SJCRH30 (cell line): ENCODE results near the gene SPINT2. TPM values are rescaled to one million over a fixed set of nuclear protein-coding genes. Genes with fewer than 3 reads are reported as not detected.
A peak's percentile ranks its signal among the peaks of the same experiment; 100 is the strongest.

Source experiments
- DNase-seq, 2 experiments: peaks; one replicate each; pipeline ENCODE4 v3.0.0-alpha.2; 2015 to 2020
- H3K27ac ChIP-seq: fragments of 250-450 bp; sonication (Bioruptor Pico); 2 replicates; pipeline ENCODE4 v1.5.1; 2020; ENCODE audit warnings: mild to moderate bottlenecking, moderate library complexity
- H3K27me3 ChIP-seq: fragments of 250-450 bp; sonication (Bioruptor Pico); 2 replicates; pipeline ENCODE4 v1.5.1; 2020; ENCODE audit warnings: mild to moderate bottlenecking, moderate library complexity
- H3K36me3 ChIP-seq: fragments of 250-450 bp; sonication (Bioruptor Pico); 2 replicates; pipeline ENCODE4 v1.5.1; 2020; ENCODE audit warnings: mild to moderate bottlenecking, moderate library complexity
- H3K4me1 ChIP-seq: fragments of 250-450 bp; sonication (Bioruptor Pico); 2 replicates; pipeline ENCODE4 v1.5.1; 2020; ENCODE audit warnings: mild to moderate bottlenecking, moderate library complexity
- H3K4me3 ChIP-seq: fragments of 250-450 bp; sonication (Bioruptor Pico); 2 replicates; pipeline ENCODE4 v1.5.1; 2020; ENCODE audit warnings: mild to moderate bottlenecking, moderate library complexity
- H3K9me3 ChIP-seq: fragments of 250-450 bp; sonication (Bioruptor Pico); replicated peaks from 2 replicates; pipeline ENCODE4 v1.5.1; 2020; ENCODE audit warnings: mild to moderate bottlenecking, moderate library complexity
- total RNA-seq: library from RNA; depleted of rRNA; stranded (reverse); fragments of >200 nt; shearing (Covaris generic); gene quantifications from 2 replicates; pipeline ENCODE4 v1.2.3, GENCODE V29; 2014

SPINT2 gene
- total RNA-seq, 1 experiment from 2014 or later = 0.45 TPM

GRCh38 chr19:38270587-38271167 is 6.3 kb downstream of the SPINT2 start:
- H3K36me3 ChIP-seq = no peaks in the 10 kb centered on the region
- peaks cover 52% of the 10 kb centered on the region for H3K4me1 ChIP-seq
- peak overlapping the region; percentile 80 for H3K27ac ChIP-seq
- H3K9me3 ChIP-seq = no peaks in the 10 kb centered on the region
- H3K4me3 ChIP-seq = no peak overlapping the region
- peak; percentile 94 to 96 for DNase-seq
- no peaks in the 10 kb centered on the region for H3K27me3 ChIP-seq

GRCh38 chr19:38273499-38273898 is 9.1 kb downstream of the SPINT2 start:
- Histone ChIP-seq H3K4me1 (peaks cover 35% of the 10 kb centered on the region), H3K27ac (no peak overlapping the region), H3K27me3 (no peaks in the 10 kb centered on the region), H3K4me3 (no peak overlapping the region), H3K36me3 (no peaks in the 10 kb centered on the region), H3K9me3 (no peaks in the 10 kb centered on the region)
- no peak for DNase-seq

- Histone ChIP-seq H3K9me3 (no peaks in the 10 kb centered on the region), H3K4me1 (peaks cover 35% of the 10 kb centered on the region), H3K27ac (no peak overlapping the region), H3K27me3 (no peaks in the 10 kb centered on the region), H3K36me3 (no peaks in the 10 kb centered on the region), H3K4me3 (no peak overlapping the region)
- no peak for DNase-seq
Measured at GRCh38 chr19:38274739-38275138, 10.4 kb downstream of the SPINT2 start.

GRCh38 chr19:38276942-38277517 is 12.7 kb downstream of the SPINT2 start:
- Histone ChIP-seq H3K27ac (no peak overlapping the region), H3K4me3 (no peak overlapping the region), H3K9me3 (no peaks in the 10 kb centered on the region), H3K4me1 (peaks cover 16% of the 10 kb centered on the region), H3K36me3 (no peaks in the 10 kb centered on the region), H3K27me3 (no peaks in the 10 kb centered on the region)
- no peak for DNase-seq

- Histone ChIP-seq H3K27ac (no peak overlapping the region), H3K36me3 (no peaks in the 10 kb centered on the region), H3K27me3 (no peaks in the 10 kb centered on the region), H3K4me1 (peaks cover 16% of the 10 kb centered on the region), H3K4me3 (no peak overlapping the region), H3K9me3 (no peaks in the 10 kb centered on the region)
- no peak for DNase-seq
Measured at GRCh38 chr19:38277549-38277948, 13.2 kb downstream of the SPINT2 start.

GRCh38 chr19:38277969-38278680 is 13.8 kb downstream of the SPINT2 start:
- Histone ChIP-seq H3K36me3 (no peaks in the 10 kb centered on the region), H3K9me3 (no peaks in the 10 kb centered on the region), H3K4me1 (peaks cover 16% of the 10 kb centered on the region), H3K4me3 (no peak overlapping the region), H3K27ac (no peak overlapping the region), H3K27me3 (no peaks in the 10 kb centered on the region)
- DNase-seq = peak in 1 of 2 experiments; percentile 33

GRCh38 chr19:38278751-38279150 is 14.4 kb downstream of the SPINT2 start:
- Histone ChIP-seq H3K27me3 (no peaks in the 10 kb centered on the region), H3K27ac (no peak overlapping the region), H3K4me1 (peaks cover 16% of the 10 kb centered on the region), H3K4me3 (no peak overlapping the region), H3K36me3 (no peaks in the 10 kb centered on the region), H3K9me3 (no peaks in the 10 kb centered on the region)
- DNase-seq = no peak

GRCh38 chr19:38280030-38280921 is 15.9 kb downstream of the SPINT2 start:
- H3K27me3 ChIP-seq = no peaks in the 10 kb centered on the region
- no peaks in the 10 kb centered on the region for H3K36me3 ChIP-seq
- no peak for DNase-seq
- H3K27ac ChIP-seq = no peak overlapping the region
- no peaks in the 10 kb centered on the region for H3K9me3 ChIP-seq
- H3K4me3 ChIP-seq = no peak overlapping the region
- H3K4me1 ChIP-seq = peaks cover 16% of the 10 kb centered on the region

- H3K27me3 ChIP-seq = no peaks in the 10 kb centered on the region
- no peak overlapping the region for H3K27ac ChIP-seq
- H3K9me3 ChIP-seq = no peaks in the 10 kb centered on the region
- no peaks in the 10 kb centered on the region for H3K36me3 ChIP-seq
- no peak overlapping the region for H3K4me3 ChIP-seq
- DNase-seq = no peak
- peaks cover 16% of the 10 kb centered on the region for H3K4me1 ChIP-seq
Measured at GRCh38 chr19:38281811-38282566, 17.6 kb downstream of the SPINT2 start.

GRCh38 chr19:38283271-38283670 is 18.9 kb downstream of the SPINT2 start:
- DNase-seq = no peak
- peaks cover 12% of the 10 kb centered on the region for H3K4me1 ChIP-seq
- no peaks in the 10 kb centered on the region for H3K9me3 ChIP-seq
- no peak overlapping the region for H3K4me3 ChIP-seq
- H3K27me3 ChIP-seq = no peaks in the 10 kb centered on the region
- no peaks in the 10 kb centered on the region for H3K36me3 ChIP-seq
- H3K27ac ChIP-seq = no peak overlapping the region

- Histone ChIP-seq H3K9me3 (no peaks in the 10 kb centered on the region), H3K4me3 (no peak overlapping the region), H3K4me1 (peaks cover 13% of the 10 kb centered on the region), H3K27me3 (no peaks in the 10 kb centered on the region), H3K36me3 (no peaks in the 10 kb centered on the region), H3K27ac (no peak overlapping the region)
- DNase-seq = no peak
Measured at GRCh38 chr19:38284422-38284821, 20.0 kb downstream of the SPINT2 start.

- Histone ChIP-seq H3K9me3 (no peaks in the 10 kb centered on the region), H3K4me3 (no peak overlapping the region), H3K4me1 (peaks cover 22% of the 10 kb centered on the region), H3K27ac (no peak overlapping the region), H3K27me3 (no peaks in the 10 kb centered on the region), H3K36me3 (no peaks in the 10 kb centered on the region)
- no peak for DNase-seq
Measured at GRCh38 chr19:38285567-38285966, 21.2 kb downstream of the SPINT2 start.

- Histone ChIP-seq H3K4me3 (no peak overlapping the region), H3K27ac (no peak overlapping the region), H3K4me1 (peaks cover 33% of the 10 kb centered on the region), H3K36me3 (no peaks in the 10 kb centered on the region), H3K27me3 (no peaks in the 10 kb centered on the region), H3K9me3 (no peaks in the 10 kb centered on the region)
- no peak for DNase-seq
Measured at GRCh38 chr19:38287604-38288003, 23.2 kb downstream of the SPINT2 start.

- peak; percentile 85 for DNase-seq
- H3K4me1 ChIP-seq = peaks cover 40% of the 10 kb centered on the region
Measured at GRCh38 chr19:38288123-38288855, 23.9 kb downstream of the SPINT2 start.

More at GRCh38 chr19:38288123-38288855, 23.9 kb downstream of the SPINT2 start:
- no peak overlapping the region for H3K4me3 ChIP-seq
- H3K27ac ChIP-seq = peak overlapping the region; percentile 35
- no peaks in the 10 kb centered on the region for H3K9me3 ChIP-seq
- no peaks in the 10 kb centered on the region for H3K27me3 ChIP-seq
- H3K36me3 ChIP-seq = no peaks in the 10 kb centered on the region
